Measurements from ENCODE around the gene MT3.
"Not testable (repeated sequence)": the region's sequence is repeated elsewhere in the genome, so short reads cannot be mapped to it uniquely, and the experiment has no call there.

MT3 gene

GRCh38 chr16:56610609-56611111 is 21.3 kb downstream of the MT3 start:
- no peak for DNase-seq

- no peak for DNase-seq
These were observed 22.0 kb downstream of the MT3 start for GRCh38 chr16:56611281-56611833.

GRCh38 chr16:56613706-56614105 is 24.4 kb downstream of the MT3 start:
- DNase-seq = no peak

- DNase-seq = no peak
These were observed 25.2 kb downstream of the MT3 start for GRCh38 chr16:56614549-56614991.

GRCh38 chr16:56615353-56615752 is 26.0 kb downstream of the MT3 start:
- DNase-seq = no peak

GRCh38 chr16:56616608-56617211 is 27.4 kb downstream of the MT3 start:
- DNase-seq = no peak

- DNase-seq = no peak
These were observed 28.1 kb downstream of the MT3 start for GRCh38 chr16:56617212-56618085.

GRCh38 chr16:56618138-56618537 is 28.8 kb downstream of the MT3 start:
- DNase-seq = no peak

- no peak for DNase-seq
These were observed 31.1 kb downstream of the MT3 start for GRCh38 chr16:56620339-56620897.

GRCh38 chr16:56621665-56622445 is 32.5 kb downstream of the MT3 start:
- not testable (repeated sequence) for DNase-seq

GRCh38 chr16:56623184-56623583 is 33.9 kb downstream of the MT3 start:
- not testable (repeated sequence) for DNase-seq

GRCh38 chr16:56623637-56624036 is 34.3 kb downstream of the MT3 start:
- DNase-seq = no peak

GRCh38 chr16:56625140-56625942 is 36.0 kb downstream of the MT3 start, which contains the start of gene MT1E:
Gene MT1E (plus strand): TSS chr16:56625781. CDS start chr16:56625852, 71 bp downstream.
- no peak for DNase-seq

- DNase-seq = no peak
These were observed 36.8 kb downstream of the MT3 start for GRCh38 chr16:56625943-56626654.

- no peak for DNase-seq
These were observed 37.4 kb downstream of the MT3 start for GRCh38 chr16:56626685-56627084.

GRCh38 chr16:56628486-56629350 is 39.4 kb downstream of the MT3 start:
- DNase-seq = no peak

GRCh38 chr16:56629531-56629930 is 40.2 kb downstream of the MT3 start:
- no peak for DNase-seq

GRCh38 chr16:56630134-56630533 is 40.8 kb downstream of the MT3 start:
- DNase-seq = no peak

GRCh38 chr16:56631197-56631596 is 41.9 kb downstream of the MT3 start:
- DNase-seq = no peak

GRCh38 chr16:56631832-56632155 is 42.5 kb downstream of the MT3 start:
- DNase-seq = no peak
